Tibial nerve (tissue), 4 donors: ENCODE results near the gene MRPL19.

Experiments used
- EP300 ChIP-seq, 2 donors: sonication (generic); formaldehyde crosslinking; IDR thresholded peaks; one replicate each; pipeline ENCODE4 v1.6.1; 2017; ENCODE audit warnings: antibody characterized with exemption in 2 of 2, mild to moderate bottlenecking in 1 of 2
- POLR2A ChIP-seq, 2 donors: fragments of 450-650 bp; IDR thresholded peaks; one replicate each; pipeline ENCODE4 v1.6.1; 2017; ENCODE audit warnings: antibody characterized with exemption in 2 of 2, mild to moderate bottlenecking in 2 of 2, moderate library complexity in 2 of 2
- TF ChIP-seq, protein P1 (sequence below), 5 experiments: fragments of 200-600 bp in 3 of 5; fragments of 450-650 bp in 2 of 5; sonication (generic) in 3 of 5; IDR thresholded peaks; one replicate each; pipeline ENCODE4 v1.5.1; 2016 to 2019; ENCODE audit warnings: antibody characterized with exemption in 5 of 5, mild to moderate bottlenecking in 3 of 5, moderate library complexity in 2 of 5

DNA sequence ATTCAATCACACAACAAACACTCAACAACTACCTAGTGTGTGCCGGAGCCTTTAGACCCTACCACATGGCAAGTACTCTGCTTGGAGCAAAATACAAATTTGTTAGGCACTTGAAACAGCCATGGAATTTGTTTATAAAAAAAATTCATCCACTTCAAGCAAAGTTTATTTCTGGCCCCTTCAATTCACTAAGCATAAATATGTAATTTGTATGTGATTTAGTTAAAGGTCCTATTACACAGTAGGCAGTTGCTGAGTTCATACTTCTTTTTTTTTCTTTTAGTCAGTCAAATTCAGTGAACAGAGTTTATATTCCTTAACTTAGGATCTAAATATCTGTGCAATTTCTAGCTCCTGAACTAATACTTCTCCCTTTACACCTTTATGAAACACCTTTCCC lies 41.6 kb downstream of the MRPL19 start:
- TF ChIP-seq POLR2A (IDR thresholded peaks at IDR 0.05) (no peak), EP300 (IDR thresholded peaks at IDR 0.05) (no peak)
- TF ChIP-seq, protein P1, sequence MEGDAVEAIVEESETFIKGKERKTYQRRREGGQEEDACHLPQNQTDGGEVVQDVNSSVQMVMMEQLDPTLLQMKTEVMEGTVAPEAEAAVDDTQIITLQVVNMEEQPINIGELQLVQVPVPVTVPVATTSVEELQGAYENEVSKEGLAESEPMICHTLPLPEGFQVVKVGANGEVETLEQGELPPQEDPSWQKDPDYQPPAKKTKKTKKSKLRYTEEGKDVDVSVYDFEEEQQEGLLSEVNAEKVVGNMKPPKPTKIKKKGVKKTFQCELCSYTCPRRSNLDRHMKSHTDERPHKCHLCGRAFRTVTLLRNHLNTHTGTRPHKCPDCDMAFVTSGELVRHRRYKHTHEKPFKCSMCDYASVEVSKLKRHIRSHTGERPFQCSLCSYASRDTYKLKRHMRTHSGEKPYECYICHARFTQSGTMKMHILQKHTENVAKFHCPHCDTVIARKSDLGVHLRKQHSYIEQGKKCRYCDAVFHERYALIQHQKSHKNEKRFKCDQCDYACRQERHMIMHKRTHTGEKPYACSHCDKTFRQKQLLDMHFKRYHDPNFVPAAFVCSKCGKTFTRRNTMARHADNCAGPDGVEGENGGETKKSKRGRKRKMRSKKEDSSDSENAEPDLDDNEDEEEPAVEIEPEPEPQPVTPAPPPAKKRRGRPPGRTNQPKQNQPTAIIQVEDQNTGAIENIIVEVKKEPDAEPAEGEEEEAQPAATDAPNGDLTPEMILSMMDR (IDR thresholded peaks at IDR 0.05): no peak
